Measurements from ENCODE around the gene BHLHA9. TPM values are rescaled to one million over a fixed set of nuclear protein-coding genes. Genes with fewer than 3 reads are reported as not detected.
A peak's percentile ranks its signal among the peaks of the same experiment; 100 is the strongest.

BHLHA9 gene
- total RNA-seq, 1 experiment from 2014 or later, result not detected

- no peak for DNase-seq (ENCODE audit: low read depth)
Observed at GRCh38 chr17:1255041-1255440, 15.2 kb upstream of the BHLHA9 start.

- no peak for DNase-seq (ENCODE audit: low read depth)
Observed at GRCh38 chr17:1256699-1257098, 13.5 kb upstream of the BHLHA9 start.

DNA sequence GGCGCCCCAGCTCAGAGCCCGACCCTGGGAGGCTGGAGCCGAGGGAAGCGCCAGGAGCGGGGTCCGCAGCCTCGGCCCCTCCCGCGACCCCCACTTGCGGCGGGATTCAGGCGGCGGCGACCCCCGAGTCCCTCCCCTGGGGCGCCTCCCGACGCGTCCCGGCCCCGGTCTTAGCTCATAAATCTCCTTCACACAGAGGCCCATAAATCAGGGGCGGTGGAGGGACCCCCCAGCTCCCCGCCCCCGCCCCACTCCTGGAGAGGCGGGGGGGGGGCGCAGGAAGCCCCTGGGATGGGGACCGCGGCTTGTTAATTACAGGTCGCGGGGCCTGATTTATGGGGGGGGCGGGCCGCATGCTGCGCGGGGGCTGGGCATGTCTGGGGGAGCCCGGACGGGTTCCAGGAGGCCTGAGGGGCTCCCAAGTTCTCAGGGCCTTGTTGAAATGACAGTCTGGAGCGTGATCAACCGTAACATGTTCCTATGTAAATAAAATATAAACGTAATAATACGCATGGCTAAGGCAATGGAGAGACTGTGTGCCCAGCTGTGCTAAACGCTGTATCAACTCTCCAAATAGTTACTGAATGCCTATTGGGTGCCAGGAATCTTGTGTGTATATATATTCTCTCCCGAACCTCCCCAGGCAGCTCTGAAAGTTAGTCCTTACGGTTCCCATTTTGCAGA is 10.0 kb upstream of the BHLHA9 start:
- no peak for DNase-seq (ENCODE audit: low read depth)

- no peak for DNase-seq (ENCODE audit: low read depth)
Observed at GRCh38 chr17:1260770-1261161, 9.5 kb upstream of the BHLHA9 start.

DNA sequence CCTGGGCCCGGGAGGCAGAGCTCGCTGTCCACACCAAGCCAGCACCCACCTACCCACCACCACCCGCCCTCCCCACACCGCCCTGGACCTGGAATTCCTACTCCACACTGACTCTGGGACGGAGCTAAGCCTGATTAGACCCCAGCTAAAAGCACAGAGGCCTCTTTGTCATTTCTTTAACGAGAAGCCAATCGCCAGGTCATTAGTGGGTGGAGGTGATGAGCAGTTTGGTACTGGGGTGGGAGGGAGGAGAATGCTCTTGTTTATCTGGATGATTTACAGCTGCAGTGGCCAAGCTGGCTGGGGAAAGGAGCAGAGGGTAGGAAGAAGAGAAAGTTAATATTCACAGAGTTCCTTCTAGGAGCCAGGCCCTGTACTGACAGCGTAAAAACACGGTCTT is 6.0 kb upstream of the BHLHA9 start:
- DNase-seq (ENCODE audit: low read depth), result no peak

GRCh38 chr17:1267471-1267943 is 2.7 kb upstream of the BHLHA9 start:
- peak; percentile 45 for DNase-seq (ENCODE audit: low read depth)

DNA sequence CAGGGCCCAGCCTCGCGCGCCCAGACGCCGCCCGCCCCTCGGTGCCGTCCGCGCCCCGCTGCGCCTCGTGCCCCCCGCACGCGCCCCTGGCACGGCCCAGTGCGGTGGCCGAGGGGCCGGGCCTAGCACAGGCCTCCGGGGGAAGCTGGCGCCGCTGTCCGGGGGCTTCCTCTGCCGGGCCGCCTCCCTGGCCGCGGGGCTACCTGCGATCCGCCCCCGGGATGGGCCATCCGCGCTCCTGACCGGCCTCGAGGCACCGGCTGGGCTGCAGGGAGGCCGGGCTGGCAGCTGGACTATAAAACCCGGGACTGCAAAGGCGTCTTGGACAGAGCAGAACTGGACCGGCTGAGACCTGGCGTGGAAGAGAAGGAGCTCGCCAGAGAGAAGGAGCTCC is 783 bp downstream of the BHLHA9 start:
- DNase-seq (ENCODE audit: low read depth), result no peak

GRCh38 chr17:1271441-1271840 is 1.2 kb downstream of the BHLHA9 start:
- no peak for DNase-seq (ENCODE audit: low read depth)

DNA sequence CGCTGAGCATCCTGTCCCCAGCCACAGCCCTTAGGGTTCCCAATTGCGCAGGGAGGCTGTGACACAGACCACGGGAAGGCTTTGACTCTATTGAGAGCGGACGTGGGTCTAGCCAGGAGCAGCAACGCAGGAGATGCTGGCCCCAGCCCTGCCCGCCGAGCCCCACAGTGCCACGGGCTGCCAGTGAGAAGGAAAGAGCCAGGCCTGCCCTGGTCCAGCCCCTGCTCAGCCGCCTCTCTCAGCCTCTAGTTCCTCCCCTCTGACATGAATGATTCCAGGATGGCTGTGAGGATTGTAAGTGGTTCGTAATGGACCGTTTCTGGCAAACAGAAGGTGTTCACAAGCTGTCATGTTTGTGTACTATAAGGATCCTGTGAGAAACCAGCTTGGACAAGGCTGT is 2.5 kb downstream of the BHLHA9 start:
- DNase-seq (ENCODE audit: low read depth), result no peak

- no peak for DNase-seq (ENCODE audit: low read depth)
Observed at GRCh38 chr17:1273492-1274244, 3.4 kb downstream of the BHLHA9 start.

DNA sequence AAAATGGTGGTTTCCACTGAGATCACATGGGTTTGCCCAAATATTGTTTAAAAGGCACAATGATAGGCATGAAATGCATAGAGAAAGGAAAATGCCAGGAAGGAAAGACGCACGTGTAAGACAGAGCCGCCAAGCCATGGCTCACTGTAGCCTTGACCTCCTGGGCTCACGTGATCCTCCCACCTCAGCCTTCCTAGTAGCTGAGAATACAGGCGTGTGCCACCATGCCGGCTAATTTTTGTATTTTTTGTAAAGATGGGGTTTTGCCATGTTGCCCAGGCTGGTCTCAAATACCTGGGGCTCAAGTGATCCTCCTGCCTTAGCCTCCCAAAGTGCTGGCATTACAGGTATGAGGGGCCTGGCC is 4.0 kb downstream of the BHLHA9 start:
- DNase-seq (ENCODE audit: low read depth), result no peak

DNA sequence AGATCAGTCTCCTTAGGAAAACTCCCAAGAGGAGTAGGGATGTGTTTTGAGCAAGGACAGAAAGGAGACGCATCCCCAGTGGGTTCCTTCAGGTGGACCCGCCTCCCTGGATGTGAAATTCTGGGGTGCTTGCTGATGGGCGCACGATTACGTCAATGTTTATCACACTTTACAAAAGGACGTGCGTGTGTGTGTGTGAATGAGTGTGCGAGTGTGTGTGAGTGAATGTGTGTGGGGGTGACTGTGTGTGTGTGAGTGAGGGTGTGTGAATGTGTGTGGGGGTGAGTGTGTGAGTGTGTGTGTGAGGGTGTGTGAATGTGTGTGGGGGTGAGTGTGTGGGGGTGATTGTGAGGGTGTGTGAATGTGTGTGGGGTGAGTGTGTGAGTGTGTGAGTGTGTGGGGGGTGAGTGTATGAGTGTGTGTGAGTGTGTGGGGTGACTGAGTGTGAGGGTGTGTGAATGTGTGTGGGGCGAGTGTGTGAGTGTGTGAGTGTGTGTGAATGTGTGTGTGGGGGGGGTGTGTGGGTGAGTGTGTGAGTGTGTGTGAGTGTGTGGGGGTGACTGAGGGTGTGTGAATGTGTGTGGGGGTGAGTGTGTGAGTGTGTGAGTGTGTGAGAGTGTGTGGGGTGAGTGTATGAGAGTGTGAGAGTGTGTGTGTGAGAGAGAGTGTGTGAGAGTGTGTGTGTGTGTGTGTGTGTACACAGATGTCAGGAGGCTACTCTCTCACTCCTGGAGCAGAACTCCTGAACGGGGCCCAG is 5.1 kb downstream of the BHLHA9 start:
- DNase-seq (ENCODE audit: low read depth), result no peak

GRCh38 chr17:1275962-1276736 is 5.9 kb downstream of the BHLHA9 start:
- peak; percentile 32 for DNase-seq (ENCODE audit: low read depth)

- DNase-seq (ENCODE audit: low read depth), result no peak
Observed at GRCh38 chr17:1280652-1281051, 10.4 kb downstream of the BHLHA9 start.

GRCh38 chr17:1286379-1287106 is 16.3 kb downstream of the BHLHA9 start:
- no peak for DNase-seq (ENCODE audit: low read depth)

GRCh38 chr17:1289695-1290094 is 19.5 kb downstream of the BHLHA9 start:
- DNase-seq (ENCODE audit: low read depth), result no peak

DNA sequence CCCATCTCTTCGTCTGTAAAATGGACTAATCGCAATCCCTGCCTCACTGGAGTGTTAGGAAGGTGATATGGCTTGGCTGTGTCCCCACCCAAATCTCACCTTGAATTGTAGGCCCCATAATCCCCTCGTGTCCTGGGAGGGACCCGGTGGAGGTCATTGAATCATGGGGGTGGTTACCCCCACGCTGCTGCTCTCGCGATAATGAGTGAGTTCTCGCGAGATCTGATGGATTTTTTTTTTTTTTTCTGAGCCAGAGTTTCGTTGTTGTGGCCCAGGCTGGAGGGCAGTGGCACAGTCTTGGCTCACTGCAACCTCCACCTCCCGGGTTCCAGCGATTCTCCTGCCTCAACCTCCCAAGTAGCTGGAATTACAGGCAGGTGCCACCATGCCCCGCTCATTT is 20.4 kb downstream of the BHLHA9 start:
- DNase-seq (ENCODE audit: low read depth), result no peak

- DNase-seq (ENCODE audit: low read depth), result no peak
Observed at GRCh38 chr17:1294157-1294717, 24.0 kb downstream of the BHLHA9 start.

- no peak for DNase-seq (ENCODE audit: low read depth)
Observed at GRCh38 chr17:1298606-1299005, 28.4 kb downstream of the BHLHA9 start.

GRCh38 chr17:1299552-1300370 is 29.5 kb downstream of the BHLHA9 start:
- DNase-seq (ENCODE audit: low read depth), result no peak
